Stimulated activated naive CD4-positive, alpha-beta T cell treated with Interleukin-2 at 50 U/mL for 16 hours (primary cell): Measurements from ENCODE around the gene ST6GALNAC5.

Experiments used
- DNase-seq: peaks from one replicate; lab custom pipeline; 2025; lab: John Stamatoyannopoulos, UW

ST6GALNAC5 gene

DNA sequence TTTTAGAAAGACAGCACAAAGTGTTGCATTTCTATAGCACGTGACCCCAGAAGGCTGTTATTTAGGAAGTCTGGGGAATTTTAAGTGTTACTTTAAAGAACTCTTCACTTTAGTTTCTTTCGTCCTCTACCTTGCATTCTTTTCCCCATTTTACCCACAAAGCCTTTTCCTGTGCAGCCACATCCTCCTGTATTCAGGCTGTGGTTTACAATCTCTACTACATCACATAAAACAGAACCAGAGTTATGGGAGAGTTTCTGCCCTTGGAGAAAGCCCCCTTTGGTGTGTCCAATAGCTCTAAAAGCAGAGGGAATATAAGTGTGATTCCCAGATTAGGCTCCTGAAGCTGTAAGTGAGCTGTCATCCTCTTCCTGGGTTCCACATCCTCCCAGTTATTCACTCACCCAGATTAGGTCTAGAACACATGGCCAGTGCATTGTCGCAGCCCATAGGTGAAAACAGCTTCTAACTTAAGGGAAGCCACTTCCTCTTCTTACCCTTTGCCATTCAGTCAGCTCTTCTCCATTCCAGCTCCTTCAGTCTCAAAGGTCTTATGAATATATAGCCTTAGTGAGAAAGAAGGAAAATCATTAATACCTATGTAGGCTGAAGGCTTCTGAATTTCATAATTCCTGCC, 180.8 kb downstream of the ST6GALNAC5 start:
- no peak for DNase-seq

DNA sequence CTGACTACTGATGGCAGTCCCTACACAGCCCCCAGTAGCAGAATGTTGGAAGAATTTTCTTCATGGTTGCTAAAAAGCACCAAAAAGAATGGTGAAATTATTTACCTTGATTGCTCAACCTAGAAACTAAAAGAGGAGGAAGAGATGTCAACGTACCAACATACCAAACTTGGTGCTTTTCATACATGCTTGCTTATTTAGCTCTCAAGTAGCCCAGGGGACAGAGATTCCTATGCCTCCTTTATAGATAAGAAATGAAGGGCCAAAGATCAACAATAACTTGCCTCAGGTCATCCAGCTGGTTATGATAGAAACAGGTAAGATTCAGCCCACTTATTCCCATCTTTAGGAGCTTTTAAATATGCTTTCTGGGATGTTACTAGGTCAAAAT, 181.3 kb downstream of the ST6GALNAC5 start:
- no peak for DNase-seq

DNA sequence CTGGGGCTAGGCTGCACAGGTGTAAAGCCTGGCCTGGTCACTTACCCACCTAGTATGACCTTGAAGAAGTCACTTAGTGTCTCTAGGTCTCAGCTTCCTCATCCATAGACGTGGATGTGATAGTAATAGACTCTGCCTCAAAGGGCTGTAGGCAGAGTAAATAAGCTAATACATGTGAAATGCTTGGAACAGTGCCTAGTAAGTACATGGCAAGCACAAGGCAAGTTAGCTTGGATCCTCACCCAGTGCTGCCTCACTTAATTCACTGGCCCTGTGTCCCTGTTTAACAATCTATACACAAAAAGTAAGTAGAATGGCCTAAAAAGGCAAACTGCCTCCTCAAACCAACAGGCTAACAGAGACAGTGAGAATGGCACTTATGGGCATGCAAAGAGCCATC, 184.1 kb downstream of the ST6GALNAC5 start:
- no peak for DNase-seq

DNA sequence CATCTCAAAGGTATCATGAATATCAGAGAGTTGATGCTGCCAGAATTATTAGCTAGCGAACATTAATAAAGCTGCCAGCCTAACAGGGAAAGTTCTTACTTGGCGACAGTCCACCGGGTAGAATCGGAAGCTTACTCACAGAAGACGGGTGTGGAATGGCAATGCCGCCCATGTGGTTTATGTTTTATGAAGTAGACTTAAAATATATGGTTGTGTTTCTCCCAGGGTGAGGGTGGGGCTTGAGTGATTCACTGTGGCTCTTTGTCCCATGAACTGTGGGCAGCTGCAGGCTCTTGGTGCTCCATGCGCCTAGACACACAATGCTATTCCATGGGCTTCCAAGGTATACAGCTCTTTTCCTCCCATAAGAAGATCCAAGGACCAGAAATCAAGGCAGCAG, 189.2 kb downstream of the ST6GALNAC5 start:
- no peak for DNase-seq

DNA sequence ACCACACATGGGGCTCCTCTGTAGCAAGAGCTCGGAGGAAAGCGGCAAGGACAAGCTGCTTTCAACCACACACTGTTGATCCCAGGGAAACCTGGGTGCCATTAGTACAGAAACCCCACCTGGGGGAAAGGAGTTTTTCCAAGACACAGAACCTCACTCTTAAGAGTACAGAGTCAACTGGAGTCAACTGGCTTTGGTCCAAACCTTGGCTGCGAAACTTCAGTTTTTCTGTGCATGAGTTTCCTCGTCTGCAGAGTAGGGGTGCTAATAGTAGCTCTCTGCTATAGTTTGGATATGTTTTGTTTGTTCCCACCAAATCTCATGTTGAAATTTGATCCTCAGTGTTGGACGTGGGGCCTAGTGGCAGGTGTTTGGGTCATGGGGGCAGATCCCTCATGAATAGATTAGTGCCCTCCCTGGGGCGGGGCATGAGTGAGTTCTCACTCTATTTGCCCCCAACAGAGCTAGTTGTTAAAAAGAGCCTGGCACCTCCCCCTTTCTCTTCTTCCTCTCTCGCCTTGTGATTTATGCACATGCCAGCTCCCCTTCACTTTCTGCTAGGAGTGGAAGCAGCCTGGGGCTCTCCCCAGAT, 190.8 kb downstream of the ST6GALNAC5 start:
- DNase-seq, result no peak

DNA sequence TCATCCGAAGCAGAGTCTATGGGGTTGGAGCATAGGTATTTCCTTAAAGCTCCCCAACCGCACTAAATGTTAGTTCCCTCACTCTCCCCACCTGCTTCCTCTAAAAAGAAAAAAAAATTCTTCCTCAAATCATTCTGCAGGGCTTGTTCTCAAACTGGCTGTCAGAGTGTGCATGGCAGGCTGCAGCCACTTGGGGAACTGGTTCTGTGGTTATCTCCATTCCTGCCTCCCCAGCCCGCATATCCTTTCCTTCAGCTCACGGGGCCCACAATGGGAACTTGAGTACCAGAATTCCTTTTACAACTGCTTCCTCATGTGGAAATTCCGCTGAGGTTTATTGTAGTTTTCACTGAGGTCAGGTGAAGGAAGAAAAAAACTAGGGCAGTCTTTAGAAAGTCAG, 192.7 kb downstream of the ST6GALNAC5 start:
- DNase-seq, result no peak

DNA sequence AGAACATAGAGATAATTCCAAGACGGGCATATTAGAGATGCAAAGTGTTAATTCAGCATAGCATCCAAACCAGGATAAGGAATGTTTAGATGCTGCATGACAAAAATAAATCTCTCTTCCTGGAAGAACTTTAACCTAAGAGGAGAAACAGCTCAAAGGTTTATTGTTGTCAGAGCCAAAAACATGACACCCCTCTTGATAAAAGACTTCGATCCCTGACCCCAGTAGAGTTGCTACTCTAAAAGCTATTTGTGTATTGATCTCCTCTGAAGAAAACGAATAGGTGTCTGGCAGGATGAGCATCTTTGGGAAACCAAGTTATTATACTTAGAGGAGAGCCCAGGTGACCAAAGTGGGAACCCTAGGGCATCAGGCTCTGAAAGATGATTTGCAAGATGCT, 193.9 kb downstream of the ST6GALNAC5 start:
- DNase-seq, result no peak

DNA sequence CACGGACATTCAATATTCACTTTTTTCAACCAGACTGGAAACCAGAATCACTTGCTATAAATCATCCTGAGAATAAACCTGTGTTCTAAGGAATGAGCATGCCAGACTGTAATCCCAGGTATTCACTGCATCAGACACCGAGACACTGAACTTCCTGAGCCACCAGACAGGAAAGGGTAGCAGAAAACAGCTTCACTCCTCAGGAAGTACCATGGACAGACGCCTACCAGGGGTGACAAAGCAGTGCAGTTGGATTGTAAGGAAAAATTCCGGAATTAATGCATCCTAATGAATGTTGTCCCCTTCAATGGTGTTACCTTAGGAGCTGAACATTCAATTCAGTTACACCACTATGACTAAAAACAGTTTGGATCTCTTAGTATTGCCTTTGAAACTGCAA, 195.8 kb downstream of the ST6GALNAC5 start:
- DNase-seq, result no peak

DNA sequence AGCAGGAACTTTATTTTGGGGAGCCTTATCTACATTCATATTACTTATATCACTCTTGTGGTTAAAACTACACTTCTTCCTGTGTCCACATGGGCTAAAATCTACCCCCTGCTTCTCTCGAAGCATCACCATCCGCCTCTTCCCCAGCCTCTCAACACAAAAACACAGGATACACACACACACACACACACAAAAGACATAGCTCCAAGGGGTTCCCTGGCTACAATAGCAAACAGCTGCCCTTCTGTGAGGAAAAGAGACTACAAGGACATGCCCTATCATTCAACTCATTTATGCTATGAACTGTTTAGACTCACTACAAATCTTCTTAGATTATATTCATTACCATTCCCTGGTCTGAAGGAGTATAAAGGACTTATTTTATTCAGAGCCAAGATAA, 197.0 kb downstream of the ST6GALNAC5 start:
- no peak for DNase-seq

DNA sequence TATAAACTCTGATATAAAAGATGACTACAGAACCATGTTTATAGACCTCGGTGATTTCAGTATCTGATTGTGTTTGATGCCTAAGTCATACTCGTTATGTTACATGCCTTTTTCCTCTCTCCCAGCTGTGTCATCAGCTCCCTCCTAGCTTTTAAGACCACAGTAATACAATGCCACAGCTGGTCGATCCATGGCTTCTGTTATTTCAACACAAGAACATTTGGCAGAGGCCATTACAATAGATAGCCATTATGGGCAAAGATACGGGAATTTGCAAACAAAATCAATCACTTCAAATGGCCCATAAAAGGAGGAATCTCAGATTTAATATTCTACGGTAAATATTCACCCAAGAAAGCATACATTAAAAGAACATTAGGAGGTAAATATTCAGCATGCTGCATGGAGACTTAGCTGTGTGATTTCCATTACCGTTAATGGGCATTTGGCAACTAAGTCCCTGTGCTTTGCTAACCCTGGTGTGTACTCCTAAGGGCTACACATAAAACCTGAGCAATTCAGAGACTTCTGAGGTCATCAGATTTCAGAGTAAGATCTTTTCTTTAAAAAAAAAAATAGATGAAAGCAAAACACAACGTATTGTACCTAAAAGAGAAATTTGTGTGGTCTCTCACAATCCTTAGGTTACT, 198.5 kb downstream of the ST6GALNAC5 start:
- DNase-seq, result no peak

DNA sequence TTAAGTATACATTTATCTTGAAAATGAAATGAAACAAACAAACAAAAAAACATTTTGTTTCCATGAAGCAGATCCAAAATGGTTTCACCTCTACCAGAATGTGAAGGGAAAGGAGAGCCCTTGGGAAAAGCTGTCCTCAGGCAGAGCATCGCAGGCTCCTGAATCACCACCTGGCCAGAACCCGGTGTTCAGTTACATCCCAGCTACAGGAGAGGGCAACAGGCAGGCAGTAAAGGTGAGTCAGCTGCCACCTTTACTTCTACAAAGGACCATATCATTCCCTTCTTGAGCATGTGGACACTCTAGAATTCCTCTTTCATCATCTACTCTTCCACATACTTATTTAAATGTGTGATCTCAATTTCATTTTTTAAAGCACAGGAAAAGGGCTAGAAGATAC, 200.7 kb downstream of the ST6GALNAC5 start:
- DNase-seq, result no peak

DNA sequence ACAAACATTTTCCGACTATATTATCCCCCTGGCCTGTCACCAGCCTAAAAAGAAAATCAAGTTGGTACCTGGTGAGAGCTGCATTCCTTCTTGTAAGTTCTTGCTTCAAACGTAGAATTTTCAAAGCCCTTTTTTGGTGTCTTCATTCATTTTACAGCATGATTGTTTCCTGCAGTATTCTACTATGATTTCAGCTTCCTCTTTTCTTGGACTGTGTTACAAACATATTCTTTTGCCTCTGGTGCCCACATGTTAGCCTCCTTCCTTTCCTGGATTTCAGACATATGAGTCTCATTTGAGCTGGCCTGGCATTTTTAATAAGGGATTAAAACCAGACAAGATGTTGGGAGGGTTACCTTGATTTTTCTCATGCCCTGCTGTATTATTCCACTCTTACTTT, 209.5 kb downstream of the ST6GALNAC5 start:
- no peak for DNase-seq

DNA sequence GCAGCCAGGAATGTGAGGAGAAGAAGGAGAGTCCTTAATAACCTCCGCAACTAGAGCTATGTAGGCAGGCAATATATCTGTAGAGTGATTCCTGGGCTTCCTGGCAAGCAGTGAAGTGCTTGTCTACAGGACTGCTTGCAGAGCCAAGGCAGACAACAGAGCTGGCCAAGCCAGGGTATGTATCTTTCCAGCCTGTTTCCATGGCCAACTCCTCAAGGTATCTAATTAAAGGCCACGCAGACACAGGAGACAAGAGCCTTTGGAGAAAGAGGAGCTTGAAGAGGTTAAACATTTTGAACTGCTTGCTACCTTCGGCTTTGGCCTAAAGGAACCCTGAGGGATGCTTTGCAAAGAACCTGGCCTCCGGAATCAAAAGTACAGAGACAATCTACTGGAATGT, 214.6 kb downstream of the ST6GALNAC5 start:
- DNase-seq, result no peak

DNA sequence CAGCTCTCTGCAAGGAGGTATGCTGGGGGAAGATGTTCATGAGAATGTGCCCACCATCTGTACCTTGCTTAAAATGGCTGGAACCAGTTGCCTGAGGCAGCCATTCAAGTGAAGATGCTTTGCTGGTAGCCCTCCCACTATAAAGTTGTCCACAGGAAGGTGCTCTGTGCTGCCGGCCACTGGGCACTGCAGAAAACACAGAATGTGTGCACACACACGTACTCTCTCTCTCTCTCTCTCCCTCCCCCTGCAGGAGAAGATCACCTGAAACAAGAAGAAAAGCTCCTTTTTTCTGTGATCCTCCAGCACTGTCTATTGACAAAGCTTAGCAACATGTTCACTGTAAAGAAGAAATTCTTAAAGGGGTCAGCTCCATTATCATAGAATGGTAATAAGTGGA, 217.2 kb downstream of the ST6GALNAC5 start:
- DNase-seq, result no peak

DNA sequence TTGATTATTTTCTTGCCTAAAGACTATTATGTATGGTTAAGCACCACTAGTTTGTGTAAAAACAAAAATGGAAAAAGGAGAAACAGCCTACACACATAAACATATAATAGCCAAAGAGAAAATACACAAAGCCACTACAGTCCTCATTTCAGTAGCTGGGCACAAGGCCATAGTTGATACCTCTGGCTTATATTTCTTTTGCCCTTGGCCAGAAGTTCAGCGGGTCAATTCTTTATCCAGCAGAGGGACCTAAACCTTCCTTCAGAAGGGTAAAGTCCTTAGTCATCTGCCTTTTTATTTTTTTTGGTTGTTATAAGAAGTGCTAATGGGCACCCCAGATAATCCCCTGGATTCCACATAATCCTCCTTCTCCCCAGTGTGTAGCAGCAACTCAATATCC, 217.8 kb downstream of the ST6GALNAC5 start:
- no peak for DNase-seq

DNA sequence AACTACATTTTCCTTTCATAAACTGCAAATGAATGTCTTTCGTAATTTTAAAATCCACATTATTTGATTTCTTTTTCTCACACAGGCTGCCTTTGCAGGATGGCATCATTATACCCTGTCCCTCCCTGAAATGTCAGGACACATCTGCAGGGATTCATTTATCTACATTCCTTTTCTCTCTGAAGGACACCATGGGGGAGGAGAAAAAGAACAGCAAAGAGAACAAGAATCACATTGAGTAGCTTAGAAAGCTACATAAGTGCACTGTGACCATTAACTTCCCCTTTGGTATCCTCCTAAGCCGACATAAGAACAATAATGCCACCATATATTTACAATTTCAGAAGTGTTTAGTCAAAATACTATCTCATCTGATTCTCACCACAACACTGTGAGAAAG, 222.5 kb downstream of the ST6GALNAC5 start:
- DNase-seq, result no peak

DNA sequence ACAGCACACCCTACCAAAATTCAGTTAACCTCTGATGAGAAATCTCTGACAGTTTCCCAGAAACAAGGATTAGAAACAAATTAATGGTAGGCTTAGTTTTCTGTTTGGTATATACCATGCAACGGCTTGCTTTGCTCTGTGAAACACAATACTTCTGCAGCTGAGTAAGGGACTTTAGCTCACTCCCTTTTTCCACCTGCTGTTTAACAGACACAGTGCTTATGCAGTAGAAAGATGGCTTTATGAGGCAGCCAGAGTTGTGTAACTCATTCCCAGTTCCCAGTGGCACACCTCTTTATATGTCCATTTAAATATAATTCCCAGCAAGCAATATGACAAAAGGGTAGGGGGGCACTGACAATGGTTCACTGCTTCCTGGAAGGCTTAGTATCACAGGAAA, 228.0 kb downstream of the ST6GALNAC5 start:
- DNase-seq, result no peak

DNA sequence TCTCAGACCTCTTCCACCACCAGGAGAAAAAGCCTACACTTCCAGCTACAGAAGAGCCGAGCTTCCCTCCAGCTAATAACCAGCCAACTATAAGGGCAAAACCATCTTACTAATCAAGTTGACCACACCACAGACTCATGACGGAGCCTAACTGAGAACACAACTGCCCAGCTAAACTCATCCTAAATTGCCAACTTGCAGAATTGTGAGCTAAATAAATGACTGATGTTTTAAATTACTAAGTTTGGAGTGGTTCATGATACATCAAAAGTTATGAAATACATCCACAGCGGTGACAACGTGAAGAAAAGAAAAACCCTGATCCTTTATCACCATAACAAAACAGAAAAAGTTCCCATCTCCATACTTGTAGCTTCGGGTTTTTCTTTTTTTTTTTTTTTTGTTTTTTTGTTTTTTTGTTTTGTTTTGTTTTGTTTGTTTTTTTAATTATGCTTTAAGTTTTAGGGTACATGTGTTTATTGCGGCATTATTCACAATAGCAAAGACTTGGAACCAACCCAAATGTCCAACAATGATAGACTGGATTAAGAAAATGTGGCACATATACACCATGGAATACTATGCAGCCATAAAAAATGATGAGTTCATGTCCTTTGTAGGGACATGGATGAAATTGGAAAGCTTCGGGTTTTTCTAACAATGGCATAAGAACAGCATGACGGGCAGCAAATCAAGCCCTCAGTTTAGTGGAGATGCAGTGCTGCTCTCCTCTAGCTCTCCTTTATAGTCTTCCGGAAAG, 229.4 kb downstream of the ST6GALNAC5 start:
- no peak for DNase-seq

DNA sequence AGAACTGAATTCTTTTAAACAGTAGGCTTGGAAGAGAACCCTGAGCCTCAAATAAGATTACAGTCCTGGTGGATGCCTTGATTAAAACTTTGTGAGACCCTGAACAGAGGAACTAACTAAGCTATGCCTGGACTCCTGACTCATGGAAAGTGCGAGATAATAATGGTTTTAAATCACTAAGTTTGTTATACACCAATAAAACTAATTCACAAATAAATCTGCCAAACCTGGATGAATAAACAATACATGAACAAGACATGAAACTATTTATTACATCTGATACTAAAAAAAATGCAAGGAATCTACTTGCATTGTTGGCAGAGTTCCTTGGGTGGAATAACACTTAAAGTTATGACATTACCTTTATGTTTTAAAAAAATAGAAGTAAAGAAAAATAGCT, 233.6 kb downstream of the ST6GALNAC5 start:
- no peak for DNase-seq

DNA sequence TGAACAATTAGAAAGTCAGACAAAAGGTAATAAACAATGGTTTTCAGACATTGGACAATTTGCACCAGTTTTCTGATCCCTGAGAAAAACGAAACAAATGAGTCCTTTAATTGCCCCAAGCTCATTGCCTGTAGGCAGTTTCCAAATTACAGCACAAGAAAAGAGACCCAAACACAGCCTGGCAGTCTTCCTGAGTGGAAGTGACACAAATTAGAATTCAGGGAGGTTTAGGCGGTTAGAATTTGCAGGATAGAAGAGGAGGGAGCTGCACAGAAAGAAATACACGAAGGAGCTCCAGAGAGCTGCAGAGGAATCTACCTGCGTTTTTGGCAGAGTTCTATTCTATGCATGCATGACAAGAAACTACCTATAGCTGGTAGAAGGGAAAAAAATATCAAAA, 236.2 kb downstream of the ST6GALNAC5 start:
- no peak for DNase-seq

DNA sequence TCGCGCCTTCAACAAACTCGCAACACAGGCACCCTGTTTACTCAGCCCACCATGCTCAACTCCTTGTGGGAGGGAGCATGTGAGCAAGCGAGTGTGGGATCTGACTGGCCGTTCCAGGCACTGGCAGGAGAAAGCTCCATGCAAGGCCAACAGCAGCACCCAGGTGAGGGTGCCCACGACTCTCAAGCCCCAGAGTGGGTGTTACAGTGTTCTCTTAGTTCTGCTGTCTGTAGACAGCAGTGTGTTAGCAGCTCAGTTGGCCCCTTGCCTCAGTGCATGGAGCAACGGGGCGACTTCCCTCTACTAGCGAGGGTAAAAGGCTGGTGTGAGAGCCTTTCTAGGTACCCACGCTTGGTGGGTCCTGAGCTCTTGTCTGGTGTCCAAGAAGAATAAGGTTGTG, 237.4 kb downstream of the ST6GALNAC5 start:
- DNase-seq, result no peak
